ENCODE measurements around the gene ANO1.

ANO1 gene

GRCh38 chr11:70077411-70078094 is 564 bp upstream of the ANO1 start:
- no peak overlapping the region for H4K12ac ChIP-seq (ENCODE audit: low read depth, low read length)
- no peaks in the 10 kb centered on the region for H3K79me1 ChIP-seq (ENCODE audit: low read length)
- peaks cover 58% of the 10 kb centered on the region for H3K27me3 ChIP-seq (ENCODE audit: insufficient read depth, low read length)
- WGBS (ENCODE audit: extremely low coverage, insufficient coverage, insufficient read length), result no CpG with 5 or more reads among the region's 26 CpGs
- H3K4ac ChIP-seq (ENCODE audit: low read depth, low read length), result no peak overlapping the region
- H2BK12ac ChIP-seq (ENCODE audit: low read length), result no peak overlapping the region
- no peak overlapping the region for H2BK120ac ChIP-seq (ENCODE audit: insufficient read depth, low read length, poor library complexity)
- DNase-seq, result no peak
- H3K23ac ChIP-seq (ENCODE audit: low read length), result no peak overlapping the region
- no peak overlapping the region for H3K4me2 ChIP-seq (ENCODE audit: low read length)
- H3K18ac ChIP-seq (ENCODE audit: low read length), result no peak overlapping the region
- no peak overlapping the region for H3K27ac ChIP-seq (ENCODE audit: low read depth, low read length)
- peaks cover 4% of the 10 kb centered on the region for H3K9me3 ChIP-seq (ENCODE audit: insufficient read depth, low read depth, low read length)
- no peak overlapping the region for H2AK5ac ChIP-seq (ENCODE audit: low read length)
- no peak overlapping the region for H2AFZ ChIP-seq (ENCODE audit: insufficient read depth, low read length, poor library complexity)
- H3K9ac ChIP-seq (ENCODE audit: low read length), result no peak overlapping the region
- no peaks in the 10 kb centered on the region for H3K36me3 ChIP-seq (ENCODE audit: control insufficient read depth in 1 of 2, insufficient read depth in 2 of 2, low read length in 2 of 2)
- H3K79me2 ChIP-seq (ENCODE audit: control insufficient read depth, insufficient read depth, low read length, poor library complexity), result no peaks in the 10 kb centered on the region
- H4K8ac ChIP-seq (ENCODE audit: low read depth, low read length), result no peak overlapping the region
- no peak overlapping the region for H3K14ac ChIP-seq (ENCODE audit: low read length)
- H3K4me1 ChIP-seq (ENCODE audit: control insufficient read depth in 1 of 2, insufficient read depth in 2 of 2, low read length in 2 of 2), result peaks cover 0 to 3% of the 10 kb centered on the region in 2 experiments
- no peak overlapping the region for H4K91ac ChIP-seq (ENCODE audit: low read depth, low read length)
- H2BK5ac ChIP-seq (ENCODE audit: low read depth, low read length, poor library complexity), result no peak overlapping the region
- H3K4me3 ChIP-seq (ENCODE audit: low read depth, low read length), result no peak overlapping the region

- Histone ChIP-seq H2BK120ac (ENCODE audit: insufficient read depth, low read length, poor library complexity) (no peak overlapping the region), H3K27ac (ENCODE audit: low read depth, low read length) (no peak overlapping the region), H3K79me1 (ENCODE audit: low read length) (no peaks in the 10 kb centered on the region), H3K4me2 (ENCODE audit: low read length) (peak overlapping the region; percentile 50), H3K4me1 (ENCODE audit: control insufficient read depth in 1 of 2, insufficient read depth in 2 of 2, low read length in 2 of 2) (peaks cover 0 to 3% of the 10 kb centered on the region in 2 experiments), H2AFZ (ENCODE audit: insufficient read depth, low read length, poor library complexity) (no peak overlapping the region), H4K8ac (ENCODE audit: low read depth, low read length) (no peak overlapping the region), H3K23ac (ENCODE audit: low read length) (no peak overlapping the region), H3K4me3 (ENCODE audit: low read depth, low read length) (no peak overlapping the region), H3K14ac (ENCODE audit: low read length) (no peak overlapping the region), H3K36me3 (ENCODE audit: control insufficient read depth in 1 of 2, insufficient read depth in 2 of 2, low read length in 2 of 2) (no peaks in the 10 kb centered on the region), H4K12ac (ENCODE audit: low read depth, low read length) (no peak overlapping the region), H3K79me2 (ENCODE audit: control insufficient read depth, insufficient read depth, low read length, poor library complexity) (no peaks in the 10 kb centered on the region), H4K91ac (ENCODE audit: low read depth, low read length) (no peak overlapping the region), H3K9ac (ENCODE audit: low read length) (no peak overlapping the region), H3K27me3 (ENCODE audit: insufficient read depth, low read length) (peaks cover 52% of the 10 kb centered on the region), H3K4ac (ENCODE audit: low read depth, low read length) (no peak overlapping the region), H3K18ac (ENCODE audit: low read length) (no peak overlapping the region), H2BK5ac (ENCODE audit: low read depth, low read length, poor library complexity) (no peak overlapping the region), H3K9me3 (ENCODE audit: insufficient read depth, low read depth, low read length) (peaks cover 4% of the 10 kb centered on the region), H2AK5ac (ENCODE audit: low read length) (no peak overlapping the region), H2BK12ac (ENCODE audit: low read length) (no peak overlapping the region)
- no CpG with 5 or more reads among the region's 50 CpGs for WGBS (ENCODE audit: extremely low coverage, insufficient coverage, insufficient read length)
- no peak for DNase-seq
These were observed 882 bp downstream of the ANO1 start for GRCh38 chr11:70078781-70079616.

GRCh38 chr11:70079691-70080090 is 1.6 kb downstream of the ANO1 start:
- H3K79me2 ChIP-seq (ENCODE audit: control insufficient read depth, insufficient read depth, low read length, poor library complexity), result no peaks in the 10 kb centered on the region
- no CpG with 5 or more reads among the region's 5 CpGs for WGBS (ENCODE audit: extremely low coverage, insufficient coverage, insufficient read length)
- peaks cover 6% of the 10 kb centered on the region for H3K9me3 ChIP-seq (ENCODE audit: insufficient read depth, low read depth, low read length)
- H3K27ac ChIP-seq (ENCODE audit: low read depth, low read length), result no peak overlapping the region
- no peak overlapping the region for H4K12ac ChIP-seq (ENCODE audit: low read depth, low read length)
- no peak overlapping the region for H4K8ac ChIP-seq (ENCODE audit: low read depth, low read length)
- peaks cover 0 to 3% of the 10 kb centered on the region in 2 experiments for H3K4me1 ChIP-seq (ENCODE audit: control insufficient read depth in 1 of 2, insufficient read depth in 2 of 2, low read length in 2 of 2)
- H3K36me3 ChIP-seq (ENCODE audit: control insufficient read depth in 1 of 2, insufficient read depth in 2 of 2, low read length in 2 of 2), result no peaks in the 10 kb centered on the region
- DNase-seq, result no peak
- H3K18ac ChIP-seq (ENCODE audit: low read length), result no peak overlapping the region
- H3K9ac ChIP-seq (ENCODE audit: low read length), result no peak overlapping the region
- no peak overlapping the region for H2BK12ac ChIP-seq (ENCODE audit: low read length)
- H3K27me3 ChIP-seq (ENCODE audit: insufficient read depth, low read length), result peaks cover 47% of the 10 kb centered on the region
- H3K23ac ChIP-seq (ENCODE audit: low read length), result no peak overlapping the region
- no peak overlapping the region for H3K14ac ChIP-seq (ENCODE audit: low read length)
- H2BK5ac ChIP-seq (ENCODE audit: low read depth, low read length, poor library complexity), result no peak overlapping the region
- H2AFZ ChIP-seq (ENCODE audit: insufficient read depth, low read length, poor library complexity), result no peak overlapping the region
- no peak overlapping the region for H2AK5ac ChIP-seq (ENCODE audit: low read length)
- no peak overlapping the region for H3K4me2 ChIP-seq (ENCODE audit: low read length)
- no peak overlapping the region for H3K4ac ChIP-seq (ENCODE audit: low read depth, low read length)
- H3K79me1 ChIP-seq (ENCODE audit: low read length), result no peaks in the 10 kb centered on the region
- H3K4me3 ChIP-seq (ENCODE audit: low read depth, low read length), result no peak overlapping the region
- H4K91ac ChIP-seq (ENCODE audit: low read depth, low read length), result no peak overlapping the region
- no peak overlapping the region for H2BK120ac ChIP-seq (ENCODE audit: insufficient read depth, low read length, poor library complexity)

DNA sequence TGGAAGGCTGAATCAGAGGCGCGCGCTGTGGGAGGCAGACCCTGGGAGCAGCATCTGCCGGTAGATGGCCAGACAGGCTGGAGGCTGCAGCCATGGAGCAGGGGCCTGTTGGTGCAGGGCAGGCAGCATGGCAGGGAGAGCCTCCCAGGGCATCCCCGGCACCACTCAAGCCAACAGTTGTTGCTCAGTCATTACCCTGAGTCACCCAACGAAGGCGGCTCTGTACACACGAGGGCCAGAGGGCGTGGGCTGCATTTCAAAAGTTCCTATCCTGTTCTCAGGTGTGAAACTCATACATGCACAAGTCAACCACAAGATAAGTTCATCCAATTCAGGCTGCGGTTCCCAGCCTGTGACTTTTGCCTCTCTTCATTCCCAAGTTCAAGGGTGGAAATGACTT is 2.6 kb downstream of the ANO1 start:
- Histone ChIP-seq H3K4me2 (ENCODE audit: low read length) (no peak overlapping the region), H3K4ac (ENCODE audit: low read depth, low read length) (no peak overlapping the region), H3K27ac (ENCODE audit: low read depth, low read length) (no peak overlapping the region), H3K27me3 (ENCODE audit: insufficient read depth, low read length) (peaks cover 46% of the 10 kb centered on the region), H3K79me2 (ENCODE audit: control insufficient read depth, insufficient read depth, low read length, poor library complexity) (no peaks in the 10 kb centered on the region), H2BK12ac (ENCODE audit: low read length) (no peak overlapping the region), H3K4me3 (ENCODE audit: low read depth, low read length) (no peak overlapping the region), H4K12ac (ENCODE audit: low read depth, low read length) (no peak overlapping the region), H3K4me1 (ENCODE audit: control insufficient read depth in 1 of 2, insufficient read depth in 2 of 2, low read length in 2 of 2) (peaks cover 3 to 4% of the 10 kb centered on the region in 2 experiments), H3K18ac (ENCODE audit: low read length) (no peak overlapping the region), H3K9ac (ENCODE audit: low read length) (no peak overlapping the region), H3K36me3 (ENCODE audit: control insufficient read depth in 1 of 2, insufficient read depth in 2 of 2, low read length in 2 of 2) (no peaks in the 10 kb centered on the region), H3K23ac (ENCODE audit: low read length) (no peak overlapping the region), H3K14ac (ENCODE audit: low read length) (no peak overlapping the region), H3K79me1 (ENCODE audit: low read length) (no peaks in the 10 kb centered on the region), H2AK5ac (ENCODE audit: low read length) (no peak overlapping the region), H4K91ac (ENCODE audit: low read depth, low read length) (no peak overlapping the region), H3K9me3 (ENCODE audit: insufficient read depth, low read depth, low read length) (peaks cover 6% of the 10 kb centered on the region), H2AFZ (ENCODE audit: insufficient read depth, low read length, poor library complexity) (no peak overlapping the region), H2BK120ac (ENCODE audit: insufficient read depth, low read length, poor library complexity) (no peak overlapping the region), H2BK5ac (ENCODE audit: low read depth, low read length, poor library complexity) (no peak overlapping the region), H4K8ac (ENCODE audit: low read depth, low read length) (no peak overlapping the region)
- peak; percentile 50 to 76 for DNase-seq
- no CpG with 5 or more reads among the region's 10 CpGs for whole genome bisulfite sequencing (ENCODE audit: extremely low coverage, insufficient coverage, insufficient read length)

Measured in trophoblast cell (in vitro differentiated cells and primary cell).